H9 (cell line): ENCODE measurements around the gene DHCR24. TPM values are rescaled to one million over a fixed set of nuclear protein-coding genes. Genes with fewer than 3 reads are reported as not detected.

ENCODE experiments used
- DNase-seq: peaks from one replicate; pipeline ENCODE4 v3.0.0-alpha.2; 2017
- H2AFZ ChIP-seq: one replicate; pipeline ENCODE4 v1.6.1; 2013; ENCODE audit warnings: mild to moderate bottlenecking, low read length, control low read depth, moderate library complexity
- H2AK5ac ChIP-seq: 2 replicates; pipeline ENCODE4 v1.6.1; 2013; ENCODE audit warnings: low read length, control low read depth, mixed read lengths; ENCODE audit not compliant: insufficient read length
- H2BK120ac ChIP-seq: one replicate; pipeline ENCODE4 v1.6.1; 2013; ENCODE audit warnings: low read depth, mild to moderate bottlenecking, low read length, control low read depth, inconsistent platforms; ENCODE audit not compliant: poor library complexity, severe bottlenecking
- H2BK12ac ChIP-seq: 2 replicates; pipeline ENCODE4 v1.6.1; 2013; ENCODE audit warnings: low read length, control low read depth, mixed read lengths, low read depth; ENCODE audit not compliant: insufficient read length
- H2BK15ac ChIP-seq: 2 replicates; pipeline ENCODE4 v1.6.1; 2013; ENCODE audit warnings: low read depth, low read length, control low read depth
- H2BK20ac ChIP-seq: one replicate; pipeline ENCODE4 v1.6.1; 2013; ENCODE audit warnings: low read depth, mild to moderate bottlenecking, low read length, control low read depth, inconsistent platforms; ENCODE audit not compliant: poor library complexity, severe bottlenecking
- H2BK5ac ChIP-seq: 2 replicates; pipeline ENCODE4 v1.6.1; 2013; ENCODE audit warnings: low read length, control low read depth, mixed read lengths; ENCODE audit not compliant: insufficient read length
- H3K14ac ChIP-seq: 2 replicates; pipeline ENCODE4 v1.6.1; 2013; ENCODE audit warnings: low read length, control low read depth; ENCODE audit not compliant: insufficient read depth
- H3K18ac ChIP-seq: 2 replicates; pipeline ENCODE4 v1.6.1; 2013; ENCODE audit warnings: low read depth, mild to moderate bottlenecking, mixed read lengths, low read length, control low read depth; ENCODE audit not compliant: insufficient read length
- H3K23ac ChIP-seq: 2 replicates; pipeline ENCODE4 v1.6.1; 2013; ENCODE audit warnings: low read length, control low read depth, mixed read lengths, low read depth; ENCODE audit not compliant: insufficient read length
- H3K23me2 ChIP-seq: 2 replicates; pipeline ENCODE4 v1.6.1; 2013; ENCODE audit warnings: low read depth, mild to moderate bottlenecking, mixed read lengths, low read length, control low read depth; ENCODE audit not compliant: insufficient read length, poor library complexity, severe bottlenecking
- H3K27ac ChIP-seq: 2 replicates; pipeline ENCODE4 v1.5.1; 2013; ENCODE audit warnings: low read length, control low read depth, mixed read lengths, low read depth; ENCODE audit not compliant: insufficient read length
- H3K27me3 ChIP-seq: 2 replicates; pipeline ENCODE4 v1.6.1; 2013; ENCODE audit warnings: low read length, control low read depth, inconsistent platforms; ENCODE audit not compliant: insufficient read depth
- H3K4ac ChIP-seq: 2 replicates; pipeline ENCODE4 v1.6.1; 2013; ENCODE audit warnings: low read depth, mild to moderate bottlenecking, control low read depth, inconsistent platforms, low read length, moderate library complexity
- H3K4me1 ChIP-seq: 2 replicates; pipeline ENCODE4 v1.6.1; 2013; ENCODE audit warnings: low read length, control low read depth, inconsistent platforms; ENCODE audit not compliant: insufficient read depth
- H3K4me2 ChIP-seq: 2 replicates; pipeline ENCODE4 v1.6.1; 2013; ENCODE audit warnings: low read length, control low read depth, mixed read lengths; ENCODE audit not compliant: insufficient read length, insufficient read depth
- H3K56ac ChIP-seq: 2 replicates; pipeline ENCODE4 v1.6.1; 2013; ENCODE audit warnings: low read depth, mild to moderate bottlenecking, mixed read lengths, low read length, control low read depth; ENCODE audit not compliant: insufficient read length
- H3K79me1 ChIP-seq: 2 replicates; pipeline ENCODE4 v1.6.1; 2013; ENCODE audit warnings: low read depth, mild to moderate bottlenecking, moderate library complexity, low read length, control low read depth, inconsistent platforms; ENCODE audit not compliant: insufficient read depth, poor library complexity, severe bottlenecking
- H3K79me2 ChIP-seq: 2 replicates; pipeline ENCODE4 v1.6.1; 2013; ENCODE audit warnings: low read length, control low read depth, inconsistent platforms; ENCODE audit not compliant: insufficient read depth
- H3K9ac ChIP-seq: 2 replicates; pipeline ENCODE4 v1.6.1; 2013; ENCODE audit warnings: low read length, control low read depth, mixed read lengths; ENCODE audit not compliant: insufficient read length; ENCODE audit errors: extremely low read depth
- H3K9me3 ChIP-seq: one replicate; pipeline ENCODE4 v1.6.1; 2013; ENCODE audit warnings: low read depth, low read length, inconsistent platforms; ENCODE audit not compliant: control insufficient read depth
- H3T11ph ChIP-seq: one replicate; pipeline ENCODE4 v1.6.1; 2013; ENCODE audit warnings: mild to moderate bottlenecking, low read length, control low read depth, inconsistent platforms
- H4K20me1 ChIP-seq: one replicate; pipeline ENCODE4 v1.6.1; 2013; ENCODE audit not compliant: control insufficient read depth, insufficient read length, insufficient read depth
- H4K5ac ChIP-seq: 2 replicates; pipeline ENCODE4 v1.6.1; 2013; ENCODE audit warnings: low read depth, mild to moderate bottlenecking, mixed read lengths, low read length, control low read depth; ENCODE audit not compliant: insufficient read length
- H4K8ac ChIP-seq: replicated peaks from 2 replicates; pipeline ENCODE4 v1.6.1; 2013; ENCODE audit warnings: low read length, control low read depth, mixed read lengths, low read depth; ENCODE audit not compliant: insufficient read length
- H4K91ac ChIP-seq: 2 replicates; pipeline ENCODE4 v1.6.1; 2013; ENCODE audit warnings: low read depth, mild to moderate bottlenecking, moderate library complexity, mixed read lengths, low read length, control low read depth; ENCODE audit not compliant: insufficient read length
- H3K27ac Mint-ChIP-seq, 3 experiments: 2 replicates in 2 of 3; 3 replicates in 1 of 3; pipeline ENCODE4 v1.8.0; 2020 to 2021; ENCODE audit warnings: mixed read lengths in 3 of 3, mild to moderate bottlenecking in 1 of 3, moderate library complexity in 1 of 3
- H3K27me3 Mint-ChIP-seq: 2 replicates; pipeline ENCODE4 v1.8.0; 2021; ENCODE audit warnings: low read depth, mild to moderate bottlenecking, moderate library complexity, mixed read lengths
- H3K36me3 Mint-ChIP-seq, 3 experiments: 2 replicates in 2 of 3; 3 replicates in 1 of 3; pipeline ENCODE4 v1.8.0; 2020 to 2021; ENCODE audit warnings: low read depth in 3 of 3, mixed read lengths in 3 of 3; ENCODE audit not compliant: insufficient read depth in 1 of 3
- H3K4me1 Mint-ChIP-seq, 2 experiments: 2 replicates each; pipeline ENCODE4 v1.8.0; 2020; ENCODE audit warnings: mixed read lengths in 2 of 2
- H3K4me3 Mint-ChIP-seq, 2 experiments: 2 replicates in 1 of 2; 3 replicates in 1 of 2; pipeline ENCODE4 v1.8.0; 2020 to 2021; ENCODE audit warnings: mild to moderate bottlenecking in 2 of 2, mixed read lengths in 2 of 2, moderate library complexity in 1 of 2
- H3K9me3 Mint-ChIP-seq, 2 experiments: 2 replicates in 1 of 2; 3 replicates in 1 of 2; pipeline ENCODE4 v1.8.0; 2020; ENCODE audit warnings: mild to moderate bottlenecking in 2 of 2, mixed read lengths in 2 of 2, moderate library complexity in 1 of 2
- CTCF ChIP-seq: fragments of 200-600 bp; sonication (generic); conservative IDR thresholded peaks from 3 replicates; pipeline ENCODE4 v1.8.0; 2021; ENCODE audit warnings: antibody characterized with exemption, mild to moderate bottlenecking
- total RNA-seq: library from RNA; stranded (reverse); gene quantifications from 2 replicates; pipeline ENCODE4 v1.2.1, GENCODE V29; 2021

The DHCR24 gene
- total RNA-seq, 1 experiment from 2014 or later, result 318 TPM

- no peaks in the 10 kb centered on the region for H4K20me1 ChIP-seq
- no peaks in the 10 kb centered on the region for H3K79me1 ChIP-seq
- H3K18ac ChIP-seq, result no peak overlapping the region
- H2BK15ac ChIP-seq, result no peak overlapping the region
- Mint-ChIP-seq H3K4me3 (no peak overlapping the region), H3K9me3 (peaks cover 9 to 15% of the 10 kb centered on the region in 2 experiments), H3K27me3 (peaks cover 28% of the 10 kb centered on the region), H3K27ac (no peak overlapping the region), H3K36me3 (0 out of 7 replicates have a peak, but pooled peaks cover 0 to 8% (median 0%) of the 10 kb centered on the region in 3 experiments), H3K4me1 (peaks cover 16 to 27% of the 10 kb centered on the region in 2 experiments)
- peaks cover 3% of the 10 kb centered on the region; the same call in 1 of the 2 replicates for H3K4me1 ChIP-seq
- H3K9ac ChIP-seq, result no peak overlapping the region
- H2AK5ac ChIP-seq, result no peak overlapping the region
- no peak for TF ChIP-seq CTCF
- no peaks in the 10 kb centered on the region for H3K9me3 ChIP-seq
- no peak overlapping the region for H2BK12ac ChIP-seq
- H3T11ph ChIP-seq, result no peak overlapping the region
- H4K91ac ChIP-seq, result no peak overlapping the region
- H3K23me2 ChIP-seq, result no peaks in the 10 kb centered on the region
- no peak overlapping the region for H2BK5ac ChIP-seq
- no peak for DNase-seq
- no peak overlapping the region for H3K4ac ChIP-seq
- H4K5ac ChIP-seq, result no peak overlapping the region
- H2BK120ac ChIP-seq, result no peak overlapping the region
- H3K4me2 ChIP-seq, result no peak overlapping the region
- no peaks in the 10 kb centered on the region for H3K79me2 ChIP-seq
- no peaks in the 10 kb centered on the region for H3K27me3 ChIP-seq
- H2BK20ac ChIP-seq, result no peak overlapping the region
- H3K27ac ChIP-seq, result no peak overlapping the region
- H3K14ac ChIP-seq, result no peak overlapping the region
- no peak overlapping the region for H2AFZ ChIP-seq
- no peak overlapping the region for H4K8ac ChIP-seq
- no peak overlapping the region for H3K23ac ChIP-seq
- no peak overlapping the region for H3K56ac ChIP-seq
Measured at GRCh38 chr1:54819733-54820132, 67.3 kb downstream of the DHCR24 start.
